ENCODE measurements around the gene MRPL11. TPM values are rescaled to one million over a fixed set of nuclear protein-coding genes. Genes with fewer than 3 reads are reported as not detected.

MRPL11 gene
- total RNA-seq, 4 donors from 2014 or later = 28.7 to 57.9 (median 33.4) TPM

DNA sequence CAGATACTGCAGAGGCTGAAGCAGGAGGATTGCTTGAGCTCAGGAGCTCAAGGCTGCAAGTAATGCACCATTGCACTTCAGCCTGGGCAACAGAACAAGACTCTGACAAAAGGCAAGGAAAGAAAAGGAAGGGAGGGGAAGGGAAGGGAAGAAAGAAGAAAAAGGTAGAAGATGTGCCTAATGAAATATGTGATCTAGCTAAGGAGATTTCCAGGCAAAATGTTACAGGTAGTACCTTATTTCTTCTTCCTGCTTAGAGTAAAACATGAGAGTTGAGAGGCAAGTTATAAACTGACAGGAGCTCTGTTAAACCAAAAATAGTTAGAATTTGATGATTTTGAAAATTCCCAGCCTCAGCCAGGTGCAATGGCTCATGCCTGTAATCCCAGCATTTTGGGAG, 23.4 kb upstream of the MRPL11 start:
- no peaks in the 10 kb centered on the region for H3K27me3 ChIP-seq
- H3K4me3 ChIP-seq = no peak overlapping the region
- no peak overlapping the region for H3K27ac ChIP-seq
- intact Hi-C loops (cut with DNase I; ENCODE audit: low total_unique reads) = no loop called here
- no peak for DNase-seq
- no peaks in the 10 kb centered on the region for H3K4me1 ChIP-seq
- TF ChIP-seq, protein P1, sequence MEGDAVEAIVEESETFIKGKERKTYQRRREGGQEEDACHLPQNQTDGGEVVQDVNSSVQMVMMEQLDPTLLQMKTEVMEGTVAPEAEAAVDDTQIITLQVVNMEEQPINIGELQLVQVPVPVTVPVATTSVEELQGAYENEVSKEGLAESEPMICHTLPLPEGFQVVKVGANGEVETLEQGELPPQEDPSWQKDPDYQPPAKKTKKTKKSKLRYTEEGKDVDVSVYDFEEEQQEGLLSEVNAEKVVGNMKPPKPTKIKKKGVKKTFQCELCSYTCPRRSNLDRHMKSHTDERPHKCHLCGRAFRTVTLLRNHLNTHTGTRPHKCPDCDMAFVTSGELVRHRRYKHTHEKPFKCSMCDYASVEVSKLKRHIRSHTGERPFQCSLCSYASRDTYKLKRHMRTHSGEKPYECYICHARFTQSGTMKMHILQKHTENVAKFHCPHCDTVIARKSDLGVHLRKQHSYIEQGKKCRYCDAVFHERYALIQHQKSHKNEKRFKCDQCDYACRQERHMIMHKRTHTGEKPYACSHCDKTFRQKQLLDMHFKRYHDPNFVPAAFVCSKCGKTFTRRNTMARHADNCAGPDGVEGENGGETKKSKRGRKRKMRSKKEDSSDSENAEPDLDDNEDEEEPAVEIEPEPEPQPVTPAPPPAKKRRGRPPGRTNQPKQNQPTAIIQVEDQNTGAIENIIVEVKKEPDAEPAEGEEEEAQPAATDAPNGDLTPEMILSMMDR (IDR thresholded peaks at IDR 0.05) = no peak
- TF ChIP-seq POLR2A (IDR thresholded peaks at IDR 0.05) = no peak
- H3K36me3 ChIP-seq = no peaks in the 10 kb centered on the region
- no peaks in the 10 kb centered on the region for H3K9me3 ChIP-seq

DNA sequence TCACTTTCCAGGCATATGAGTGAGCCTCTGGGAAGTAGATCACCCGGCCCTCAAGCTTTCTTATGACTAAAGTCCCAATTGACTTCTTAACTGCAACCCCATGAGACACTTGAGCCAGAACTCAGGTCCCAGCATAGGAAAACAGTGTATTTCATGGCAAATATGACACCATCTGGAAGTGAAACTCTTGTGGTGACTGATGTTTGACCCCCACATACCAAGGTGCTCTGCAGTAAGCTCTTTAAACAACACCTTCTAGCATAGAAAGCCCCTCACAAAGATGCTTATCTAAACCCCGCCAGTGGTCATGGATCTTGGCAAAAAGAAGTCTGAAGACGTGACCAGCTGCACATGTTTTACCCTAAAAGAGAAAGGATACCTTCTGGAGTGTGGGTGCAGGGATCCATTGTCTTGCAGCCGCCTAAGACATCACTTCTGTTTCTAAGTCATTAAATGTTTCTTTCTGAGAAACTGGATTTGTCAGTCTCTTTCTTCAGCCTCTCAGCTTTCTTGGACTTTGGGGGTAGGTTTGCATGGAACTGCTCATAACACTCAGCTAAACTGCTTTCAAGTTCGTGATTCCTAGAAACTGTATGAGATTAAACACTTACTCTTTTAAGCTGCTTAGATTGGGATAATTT, 20.6 kb upstream of the MRPL11 start:
- intact Hi-C loops (cut with DNase I; ENCODE audit: low total_unique reads) = no loop called here
- Histone ChIP-seq H3K9me3 (no peaks in the 10 kb centered on the region), H3K4me3 (no peak overlapping the region), H3K27ac (no peak overlapping the region), H3K27me3 (no peaks in the 10 kb centered on the region), H3K4me1 (no peaks in the 10 kb centered on the region), H3K36me3 (no peaks in the 10 kb centered on the region)
- no peak for DNase-seq
- TF ChIP-seq POLR2A (IDR thresholded peaks at IDR 0.05) = no peak
- TF ChIP-seq, protein P1 (IDR thresholded peaks at IDR 0.05) = no peak

DNA sequence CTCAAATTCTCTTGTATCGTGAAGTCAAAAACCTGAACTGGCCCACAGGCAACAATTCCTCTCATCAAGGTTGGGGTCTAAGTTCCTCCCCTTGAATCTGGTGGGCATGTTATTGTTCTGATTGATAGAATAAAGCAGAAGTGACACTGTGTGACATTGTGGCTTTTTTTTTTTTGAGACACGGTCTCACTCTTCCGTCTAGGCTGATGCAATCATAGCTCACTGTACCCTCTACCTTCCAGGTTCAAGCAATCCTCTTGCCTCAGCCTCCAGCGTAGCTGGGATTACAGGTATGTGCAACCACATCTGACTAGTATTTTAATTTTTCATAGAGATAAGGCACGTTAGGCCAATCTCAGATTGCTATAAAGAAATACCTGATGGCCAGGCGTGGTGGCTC, 19.2 kb upstream of the MRPL11 start:
- TF ChIP-seq POLR2A (IDR thresholded peaks at IDR 0.05) = no peak
- TF ChIP-seq, protein P1 (IDR thresholded peaks at IDR 0.05) = no peak
- Histone ChIP-seq H3K36me3 (no peaks in the 10 kb centered on the region), H3K4me1 (no peaks in the 10 kb centered on the region), H3K27me3 (no peaks in the 10 kb centered on the region), H3K27ac (no peak overlapping the region), H3K9me3 (no peaks in the 10 kb centered on the region), H3K4me3 (no peak overlapping the region)
- no peak for DNase-seq
- intact Hi-C loops (cut with DNase I; ENCODE audit: low total_unique reads) = no loop called here

DNA sequence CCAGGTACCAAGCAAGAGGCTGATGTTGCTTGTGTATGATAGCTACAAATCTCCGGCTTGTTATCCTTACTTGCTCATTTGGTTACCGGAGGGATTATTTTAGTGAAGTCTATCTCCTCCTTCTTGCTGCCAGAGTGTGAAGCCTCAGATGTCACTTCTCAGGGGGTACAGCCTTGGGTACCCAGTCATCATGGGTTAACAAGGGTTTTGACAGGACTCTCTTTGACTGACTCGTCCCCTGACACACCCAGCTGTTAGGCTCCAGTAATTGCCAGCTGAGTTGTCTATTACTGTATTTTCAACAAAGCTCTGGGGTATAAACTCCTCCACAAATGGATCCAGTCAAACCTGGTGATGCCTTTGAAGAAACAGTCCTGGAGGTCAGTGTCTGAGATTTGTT, 16.2 kb upstream of the MRPL11 start:
- Histone ChIP-seq H3K4me3 (no peak overlapping the region), H3K27me3 (no peaks in the 10 kb centered on the region), H3K9me3 (no peaks in the 10 kb centered on the region), H3K4me1 (no peaks in the 10 kb centered on the region), H3K27ac (no peak overlapping the region), H3K36me3 (no peaks in the 10 kb centered on the region)
- DNase-seq = no peak
- TF ChIP-seq POLR2A (IDR thresholded peaks at IDR 0.05) = no peak
- TF ChIP-seq, protein P1 (IDR thresholded peaks at IDR 0.05) = no peak
- intact Hi-C loops (cut with DNase I; ENCODE audit: low total_unique reads) = no loop called here

DNA sequence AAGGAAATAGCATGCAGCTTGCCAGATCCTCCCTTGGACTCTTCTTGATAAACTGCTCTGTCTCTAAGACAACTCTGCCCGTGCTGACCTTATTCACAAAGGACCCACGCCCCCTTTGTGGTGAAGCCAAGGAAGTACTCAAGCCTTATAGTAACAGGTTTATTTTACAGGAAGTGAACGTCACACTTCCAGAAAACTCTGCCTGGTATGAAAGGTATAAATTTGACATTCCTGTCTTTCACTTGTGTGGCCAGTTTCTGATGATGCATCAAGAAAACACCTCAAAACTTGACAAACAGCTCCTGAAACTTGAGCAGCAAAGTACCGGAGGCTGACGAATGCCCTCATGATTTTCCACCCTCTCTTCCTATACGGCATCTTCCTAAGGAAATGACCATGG, 15.6 kb upstream of the MRPL11 start:
- no peaks in the 10 kb centered on the region for H3K9me3 ChIP-seq
- no peak overlapping the region for H3K27ac ChIP-seq
- no peaks in the 10 kb centered on the region for H3K36me3 ChIP-seq
- intact Hi-C loops (cut with DNase I; ENCODE audit: low total_unique reads) = no loop called here
- DNase-seq = no peak
- H3K4me1 ChIP-seq = no peaks in the 10 kb centered on the region
- TF ChIP-seq, protein P1 (IDR thresholded peaks at IDR 0.05) = no peak
- no peak for TF ChIP-seq POLR2A (IDR thresholded peaks at IDR 0.05)
- H3K27me3 ChIP-seq = no peaks in the 10 kb centered on the region
- no peak overlapping the region for H3K4me3 ChIP-seq

Measured in uterus (tissue), 4 donors.